Measurements from ENCODE around the gene LRP8.
A peak's percentile ranks its signal among the peaks of the same experiment; 100 is the strongest.

LRP8 gene

GRCh38 chr1:53265581-53265980 lies 62.3 kb downstream of the LRP8 start:
- DNase-seq (ENCODE audit: low read depth in 1 of 2, low spot score in 1 of 2): no peak

DNA sequence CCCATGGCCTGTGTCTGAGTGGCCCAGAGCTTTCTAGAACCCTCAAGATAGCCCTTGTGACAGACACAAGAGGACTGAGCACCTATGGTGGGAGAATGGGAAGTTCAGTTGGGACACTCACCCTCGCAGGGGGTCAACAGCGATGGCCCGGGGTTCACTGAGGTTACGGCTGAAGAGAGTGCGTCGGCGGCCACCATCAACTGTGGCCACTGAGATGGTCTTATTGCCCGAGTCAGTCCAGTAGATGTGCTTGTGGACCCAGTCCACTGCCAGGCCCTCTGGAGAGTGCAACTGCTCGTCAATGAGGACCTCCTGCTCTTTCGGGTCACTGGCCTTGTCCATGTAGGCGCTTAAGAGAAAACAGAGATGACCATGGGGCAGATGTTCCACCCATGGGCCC lies 63.8 kb downstream of the LRP8 start:
- no peak for DNase-seq (ENCODE audit: low read depth in 1 of 2, low spot score in 1 of 2)

DNA sequence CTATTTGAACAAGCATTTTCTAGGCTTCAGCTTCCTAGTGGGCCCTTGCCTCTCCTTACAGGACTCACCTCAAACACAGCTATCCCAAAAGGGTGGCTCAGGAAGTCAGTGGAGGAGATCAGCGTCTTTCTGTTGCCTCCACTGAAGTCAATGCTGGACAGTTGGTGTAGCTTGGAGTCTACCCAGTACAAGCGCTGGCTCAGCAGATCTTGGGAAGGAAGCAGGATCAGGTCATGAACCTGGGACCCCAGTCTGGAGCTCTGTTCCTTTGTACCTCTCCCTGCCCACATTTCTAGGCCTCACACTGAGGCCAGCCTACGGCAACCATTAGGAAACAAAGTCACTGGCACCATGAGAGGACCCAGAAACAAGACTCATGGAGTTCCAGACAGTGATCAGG lies 65.9 kb downstream of the LRP8 start:
- no peak for DNase-seq (ENCODE audit: low read depth in 1 of 2, low spot score in 1 of 2)

DNA sequence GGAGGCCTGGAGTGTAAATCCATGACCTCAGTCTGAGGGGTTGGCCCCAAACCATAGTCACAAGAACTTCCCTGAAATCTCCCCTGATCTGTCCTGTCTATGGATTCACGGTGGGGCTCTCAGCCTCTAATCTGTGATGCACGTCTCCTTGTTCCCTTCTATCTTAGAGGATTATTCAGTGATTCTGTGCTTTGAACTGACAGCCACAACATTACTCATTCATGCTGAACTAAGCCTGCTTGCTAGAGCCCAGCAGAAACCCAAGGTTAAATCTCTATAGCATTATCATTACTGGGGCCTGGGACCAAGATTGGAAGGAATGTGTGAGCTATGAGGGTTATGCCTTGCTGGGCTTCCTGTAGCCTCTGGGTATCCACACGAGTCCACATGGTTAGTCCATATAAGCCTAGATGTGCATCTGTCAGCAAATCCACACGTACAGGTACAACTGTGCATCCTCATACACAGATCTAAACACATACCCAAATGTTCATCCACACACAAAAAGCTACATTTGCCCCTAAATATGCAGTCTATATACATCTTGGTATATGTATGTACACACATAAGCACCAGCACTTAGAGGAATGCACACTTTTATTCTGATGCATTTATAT lies 67.1 kb downstream of the LRP8 start:
- no peak for DNase-seq (ENCODE audit: low read depth in 1 of 2, low spot score in 1 of 2)

- DNase-seq (ENCODE audit: low read depth in 1 of 2, low spot score in 1 of 2): no peak
Measured at GRCh38 chr1:53259932-53260331, 67.9 kb downstream of the LRP8 start.

DNA sequence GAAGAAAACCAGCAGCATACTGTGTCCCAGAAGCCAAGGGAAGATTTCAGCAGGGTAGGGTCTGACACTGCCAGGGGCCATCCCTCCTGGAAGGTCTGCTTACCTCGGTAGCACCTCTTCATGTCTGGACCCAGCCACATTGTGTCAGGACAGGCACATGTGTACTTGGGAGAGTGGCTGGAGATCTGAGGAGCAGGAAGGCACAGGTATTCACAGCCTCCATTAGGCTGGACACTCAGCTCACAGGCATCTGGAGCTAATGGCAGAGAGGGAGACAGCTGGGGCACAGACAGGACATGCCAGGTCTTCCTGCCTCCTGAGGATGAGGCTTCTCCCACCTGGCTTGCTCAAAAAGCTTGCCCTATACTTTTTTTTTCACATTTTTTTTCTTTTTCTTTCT lies 69.7 kb downstream of the LRP8 start:
- no peak for DNase-seq (ENCODE audit: low read depth in 1 of 2, low spot score in 1 of 2)

DNA sequence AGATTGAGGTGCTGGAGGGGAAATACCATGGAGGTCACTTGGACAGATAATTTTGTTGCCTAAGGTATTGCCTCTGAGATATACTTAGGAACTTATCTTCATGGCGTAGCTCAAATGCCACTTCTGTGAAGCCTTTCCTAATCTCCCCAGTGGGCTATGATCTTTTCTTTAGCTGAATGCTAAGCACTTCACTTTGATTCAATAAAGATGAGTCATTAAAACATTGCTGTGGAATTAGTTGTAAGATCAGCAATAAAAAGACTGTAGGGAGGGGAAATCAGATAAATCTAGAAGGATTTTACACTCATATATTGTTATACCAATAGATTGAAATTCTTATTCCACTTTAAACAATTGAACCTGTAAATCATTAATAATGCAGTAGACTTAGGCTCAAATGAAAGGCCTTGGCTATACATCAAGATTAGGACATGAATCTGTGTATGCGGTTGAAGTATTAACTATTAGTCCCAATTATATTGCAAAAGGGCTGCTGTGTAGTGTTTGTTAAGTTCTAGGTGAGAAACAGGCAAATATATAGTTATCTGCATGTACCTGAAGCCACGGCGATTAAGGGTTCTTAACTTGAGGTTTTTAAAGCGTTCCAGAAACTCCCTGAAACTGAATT lies 70.3 kb downstream of the LRP8 start:
- DNase-seq (ENCODE audit: low read depth in 1 of 2, low spot score in 1 of 2): no peak

DNA sequence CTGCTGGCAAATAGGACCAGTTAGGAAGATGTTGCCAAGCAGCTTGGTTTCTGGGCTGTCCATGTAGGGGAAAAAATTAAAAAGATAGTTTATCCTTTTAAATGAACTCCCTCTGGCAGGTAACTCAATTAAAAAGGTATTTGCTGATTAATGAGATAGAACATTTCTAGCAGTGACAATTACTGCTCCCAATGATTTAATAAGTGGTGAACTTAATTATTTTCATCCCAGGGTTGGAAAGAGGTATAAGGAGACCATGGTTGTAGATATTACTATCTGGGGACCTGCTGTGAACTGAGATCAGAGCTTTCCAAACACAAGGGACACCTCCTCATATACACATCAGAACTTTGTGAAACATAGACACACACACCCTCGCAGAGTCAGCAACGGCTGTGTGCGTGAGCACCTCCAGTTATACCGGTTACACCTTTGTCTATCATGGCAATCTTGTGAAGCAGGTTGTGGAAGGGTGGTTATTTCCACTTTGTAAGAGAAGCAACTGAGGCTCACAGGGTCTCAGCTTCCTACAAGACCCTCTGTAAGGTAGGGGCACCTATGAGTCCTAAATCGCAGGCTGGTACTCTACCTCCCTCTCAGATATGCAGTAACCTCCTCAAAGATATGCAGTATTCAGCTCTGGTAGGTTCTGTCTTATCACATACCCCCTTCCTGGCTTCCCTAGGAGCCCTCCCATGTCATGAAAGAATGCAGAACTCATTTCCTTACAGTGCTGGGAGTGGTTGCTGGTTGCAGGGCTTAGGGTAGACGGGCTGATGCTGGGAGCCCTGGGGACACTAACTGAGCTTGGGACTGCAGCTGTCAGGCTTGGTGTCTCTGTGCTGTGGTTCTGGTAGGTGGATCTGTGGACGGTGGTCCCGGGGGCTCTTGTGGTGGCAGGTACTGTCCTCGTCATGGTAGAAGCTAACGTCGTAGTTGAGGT lies 71.1 kb downstream of the LRP8 start:
- no peak for DNase-seq (ENCODE audit: low read depth in 1 of 2, low spot score in 1 of 2)

GRCh38 chr1:53255031-53255430 lies 72.8 kb downstream of the LRP8 start:
- DNase-seq (ENCODE audit: low read depth in 1 of 2, low spot score in 1 of 2): no peak

- no peak for DNase-seq (ENCODE audit: low read depth in 1 of 2, low spot score in 1 of 2)
Measured at GRCh38 chr1:53254011-53254640, 73.7 kb downstream of the LRP8 start.

- no peak for DNase-seq (ENCODE audit: low read depth in 1 of 2, low spot score in 1 of 2)
Measured at GRCh38 chr1:53250325-53250724, 77.5 kb downstream of the LRP8 start.

DNA sequence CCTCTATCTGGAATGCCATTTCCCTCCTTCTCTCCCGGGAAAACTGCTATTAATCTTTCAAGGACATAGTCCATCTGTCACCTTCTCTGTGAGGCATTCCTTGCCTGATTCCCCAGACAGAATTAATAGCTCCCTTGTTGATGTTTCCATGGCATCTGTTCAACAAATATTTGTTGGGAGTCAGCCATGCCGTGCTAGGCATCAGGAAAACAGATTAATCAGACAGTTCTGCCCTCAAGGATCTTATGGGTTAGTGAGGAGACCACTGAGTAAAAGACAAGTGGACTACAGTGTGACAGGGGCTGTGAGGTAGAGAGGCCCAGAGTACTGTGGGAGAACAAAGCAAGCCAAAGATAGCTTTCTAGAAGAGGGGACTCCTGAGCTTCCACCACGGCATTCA lies 78.2 kb downstream of the LRP8 start:
- DNase-seq (ENCODE audit: low read depth in 1 of 2, low spot score in 1 of 2): no peak

DNA sequence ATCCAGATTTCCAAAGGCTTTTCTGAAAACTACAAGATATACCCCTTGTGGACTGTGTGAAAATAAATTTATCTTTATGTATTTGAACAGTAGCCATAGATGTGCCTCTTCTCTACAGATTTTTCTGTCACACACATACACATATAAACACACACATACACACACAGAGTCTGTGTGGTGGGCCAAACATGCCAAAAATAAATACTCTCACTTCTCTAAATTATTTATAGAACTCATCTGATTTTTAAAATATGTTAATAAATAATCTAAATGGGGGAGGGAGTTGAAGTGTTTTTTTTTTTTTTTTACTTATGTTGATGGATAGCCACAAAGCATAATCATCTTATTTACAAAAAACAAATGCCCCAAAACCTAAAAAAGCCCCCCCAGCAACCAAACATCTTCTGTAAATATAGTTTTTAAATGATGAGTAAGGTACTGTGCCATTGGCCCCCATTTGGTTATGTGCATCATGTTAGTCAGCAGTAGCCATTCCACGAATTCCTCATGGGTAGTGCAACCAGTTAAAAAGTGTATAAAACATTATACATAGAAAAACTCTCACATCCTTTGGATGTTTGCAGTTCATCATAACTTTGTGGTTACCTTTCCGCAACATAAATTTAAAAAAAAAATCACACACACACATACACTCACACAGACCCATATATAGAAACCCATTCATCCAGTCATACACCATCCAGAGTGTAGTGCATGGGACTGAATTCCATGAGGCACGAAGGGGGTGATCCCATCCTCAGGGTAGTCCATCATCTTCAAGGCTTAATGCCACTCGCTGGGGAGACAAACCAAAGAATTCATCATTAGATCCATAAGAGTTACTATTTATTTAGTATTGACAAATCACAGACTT lies 81.4 kb downstream of the LRP8 start:
- DNase-seq (ENCODE audit: low read depth in 1 of 2, low spot score in 1 of 2): no peak

DNA sequence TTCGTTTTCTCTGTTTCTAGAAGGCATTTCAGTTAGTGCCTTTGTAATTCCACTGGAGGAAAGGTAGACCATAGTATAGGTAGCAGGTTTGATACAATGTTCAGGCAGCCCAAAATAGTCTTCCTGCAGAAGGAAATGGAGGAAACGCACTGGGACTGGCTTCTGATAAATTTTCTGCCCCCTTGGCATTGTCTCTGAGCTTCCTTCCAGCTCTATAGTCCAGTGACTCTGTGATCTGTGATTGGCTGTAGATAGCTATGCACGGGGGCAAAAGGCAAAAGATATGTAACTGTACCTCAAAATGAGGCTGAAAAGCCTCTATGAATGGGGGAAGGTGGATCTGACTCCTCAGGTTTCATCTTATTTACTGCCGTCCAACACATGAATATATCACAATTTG lies 83.7 kb downstream of the LRP8 start:
- DNase-seq (ENCODE audit: low read depth in 1 of 2, low spot score in 1 of 2): no peak

GRCh38 chr1:53242381-53242780 lies 85.5 kb downstream of the LRP8 start:
- no peak for DNase-seq (ENCODE audit: low read depth in 1 of 2, low spot score in 1 of 2)

DNA sequence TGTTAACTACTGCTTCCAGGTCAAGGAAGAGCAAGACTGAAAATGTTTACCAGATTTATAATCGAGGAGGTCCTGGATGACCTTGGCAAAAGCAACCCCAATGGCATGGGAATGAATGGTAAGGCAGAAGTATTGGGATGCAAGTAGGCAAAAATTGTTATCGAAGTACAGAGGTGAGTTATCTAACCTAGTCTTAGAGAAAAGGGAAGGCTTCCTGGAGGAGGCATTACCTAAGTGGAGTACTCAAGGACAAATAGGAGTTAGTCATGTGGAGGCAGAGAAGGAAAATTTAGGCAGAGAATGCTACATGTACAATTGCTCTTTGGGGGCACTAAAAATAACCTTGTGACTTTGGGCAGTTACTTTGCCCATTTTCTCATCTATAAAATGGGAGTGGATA lies 86.0 kb downstream of the LRP8 start:
- DNase-seq (ENCODE audit: low read depth in 1 of 2, low spot score in 1 of 2): no peak

- peak; percentile 82 to 94 for DNase-seq (ENCODE audit: low read depth in 1 of 2, low spot score in 1 of 2)
Measured at GRCh38 chr1:53238197-53239155, 89.4 kb downstream of the LRP8 start, which contains the start of gene MAGOH. MAGOH (minus strand) TSS chr1:53238518; CDS start chr1:53238448, 70 bp downstream.

DNA sequence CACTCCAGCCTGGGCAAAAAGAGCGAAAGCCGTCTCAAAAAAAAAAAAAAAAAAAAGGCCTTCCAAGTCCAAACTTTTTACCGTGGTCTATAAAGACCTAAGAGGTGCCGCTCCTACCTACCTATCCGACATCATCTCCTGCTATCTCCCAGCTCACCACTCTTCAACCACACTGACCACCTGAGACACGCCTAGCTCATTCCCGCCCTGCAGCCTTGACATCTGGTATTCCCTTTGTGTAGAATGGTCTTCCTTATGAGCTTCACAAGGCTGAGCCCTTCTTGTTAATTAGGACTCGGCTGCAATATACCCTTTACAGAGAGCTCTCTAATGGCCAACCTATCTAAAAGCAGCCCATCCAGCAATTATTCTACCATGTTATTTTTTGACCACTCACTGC lies 90.2 kb downstream of the LRP8 start:
- DNase-seq (ENCODE audit: low read depth in 1 of 2, low spot score in 1 of 2): no peak

- no peak for DNase-seq (ENCODE audit: low read depth in 1 of 2, low spot score in 1 of 2)
Measured at GRCh38 chr1:53220962-53221286, 106.9 kb downstream of the LRP8 start.

Data from stimulated activated CD4-positive, alpha-beta T cell treated with anti-CD3 and anti-CD28 coated beads, Interleukin-15, amount 100 ng/mL, for 1 hour (primary cell).